NCI-H2107 treated with DMSO at 0.1 percent for 48 hours (cell line): ENCODE measurements around the gene MLLT10.

Experiments
- DNase-seq: peaks from one replicate; lab custom pipeline; 2025; ENCODE audit not compliant: unreplicated experiment; lab: John Stamatoyannopoulos, UW

The MLLT10 gene

GRCh38 chr10:21501091-21501490 lies 32.9 kb upstream of the MLLT10 start:
- DNase-seq = no peak

- no peak for DNase-seq
These were observed 32.2 kb upstream of the MLLT10 start for GRCh38 chr10:21501731-21502347.

GRCh38 chr10:21502348-21502740 lies 31.7 kb upstream of the MLLT10 start:
- no peak for DNase-seq

- DNase-seq = no peak
These were observed 30.5 kb upstream of the MLLT10 start for GRCh38 chr10:21503542-21503941.

GRCh38 chr10:21505711-21506278 lies 28.2 kb upstream of the MLLT10 start:
- DNase-seq = no peak

- no peak for DNase-seq
These were observed 27.7 kb upstream of the MLLT10 start for GRCh38 chr10:21506351-21506750.

GRCh38 chr10:21507150-21507549 lies 26.9 kb upstream of the MLLT10 start:
- no peak for DNase-seq

GRCh38 chr10:21508706-21509331 lies 25.2 kb upstream of the MLLT10 start:
- DNase-seq = no peak

GRCh38 chr10:21509341-21510240 lies 24.4 kb upstream of the MLLT10 start:
- no peak for DNase-seq

GRCh38 chr10:21510241-21511094 lies 23.6 kb upstream of the MLLT10 start:
- no peak for DNase-seq

- DNase-seq = no peak
These were observed 22.9 kb upstream of the MLLT10 start for GRCh38 chr10:21511095-21511570.

GRCh38 chr10:21511946-21512572 lies 22.0 kb upstream of the MLLT10 start:
- DNase-seq = no peak

- DNase-seq = no peak
These were observed 21.2 kb upstream of the MLLT10 start for GRCh38 chr10:21512573-21513404.

GRCh38 chr10:21513405-21513788 lies 20.6 kb upstream of the MLLT10 start:
- no peak for DNase-seq

GRCh38 chr10:21514129-21514817 lies 19.8 kb upstream of the MLLT10 start:
- DNase-seq = no peak

- DNase-seq = no peak
These were observed 19.1 kb upstream of the MLLT10 start for GRCh38 chr10:21514818-21515351.

- DNase-seq = no peak
These were observed 18.4 kb upstream of the MLLT10 start for GRCh38 chr10:21515361-21516241.
